ENCODE results near the gene FA2H.

DNA sequence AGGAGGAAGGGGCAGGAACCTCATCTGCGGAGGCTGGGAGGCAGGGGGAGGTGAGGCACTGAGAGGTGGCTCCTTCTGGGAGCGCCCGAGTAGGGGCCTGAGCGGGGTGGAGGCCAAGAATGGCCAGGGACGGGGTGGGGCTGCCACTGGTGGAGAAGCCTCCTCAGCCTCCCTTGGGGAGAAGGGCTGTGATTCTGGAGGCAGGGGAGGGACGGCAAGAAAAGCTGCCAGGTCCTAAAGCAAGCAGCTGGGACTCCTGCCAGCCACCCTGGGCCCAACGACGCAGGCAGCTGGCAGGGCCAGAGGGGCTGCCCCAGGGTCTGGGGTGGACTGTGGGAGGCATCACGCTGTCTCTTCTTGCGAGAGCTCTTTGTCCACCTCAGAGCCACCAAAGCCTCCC lies 61.3 kb downstream of the FA2H start:
- TF ChIP-seq ZNF274 (IDR thresholded peaks at IDR 0.05; ENCODE audit: low read depth, low read length) (no peak), YY1 (IDR thresholded peaks at IDR 0.05; ENCODE audit: insufficient read depth, insufficient read length) (no peak)
